HG02588 (cell line): ENCODE results near the gene SHISA5.
"Not testable (repeated sequence)": the region's sequence is repeated elsewhere in the genome, so short reads cannot be mapped to it uniquely, and the experiment has no call there.

Experiments used
- ATAC-seq: cut with Tn5 transposase; IDR thresholded peaks from one replicate; pipeline ENCODE4 v1.9.1; 2021; ENCODE audit warnings: mild to moderate bottlenecking, moderate library complexity; ENCODE audit not compliant: unreplicated experiment

SHISA5 gene

GRCh38 chr3:48478626-48479555 is 25.1 kb downstream of the SHISA5 start:
- no peak for ATAC-seq

- ATAC-seq, result no peak
These were observed 25.9 kb downstream of the SHISA5 start for GRCh38 chr3:48477959-48478520.

GRCh38 chr3:48476426-48477053 is 27.4 kb downstream of the SHISA5 start:
- no peak for ATAC-seq

- ATAC-seq, result no peak
These were observed 28.8 kb downstream of the SHISA5 start for GRCh38 chr3:48475188-48475587.

- no peak for ATAC-seq
These were observed 29.4 kb downstream of the SHISA5 start for GRCh38 chr3:48474619-48475018.

GRCh38 chr3:48474031-48474430 is 29.9 kb downstream of the SHISA5 start:
- ATAC-seq, result not testable (repeated sequence)

- ATAC-seq, result no peak
These were observed 30.4 kb downstream of the SHISA5 start for GRCh38 chr3:48473617-48473952.

GRCh38 chr3:48472923-48473616 is 30.9 kb downstream of the SHISA5 start:
- ATAC-seq, result peak; percentile 84

GRCh38 chr3:48472673-48472922 is 31.4 kb downstream of the SHISA5 start:
- ATAC-seq, result no peak

- no peak for ATAC-seq
These were observed 33.7 kb downstream of the SHISA5 start for GRCh38 chr3:48470286-48470685.

- ATAC-seq, result no peak
These were observed 34.7 kb downstream of the SHISA5 start for GRCh38 chr3:48469046-48469915.

- no peak for ATAC-seq
These were observed 35.6 kb downstream of the SHISA5 start for GRCh38 chr3:48468329-48468731.

GRCh38 chr3:48467473-48468267 is 36.3 kb downstream of the SHISA5 start:
- no peak for ATAC-seq

- no peak for ATAC-seq
These were observed 36.9 kb downstream of the SHISA5 start for GRCh38 chr3:48467110-48467454.

- ATAC-seq, result no peak
These were observed 37.4 kb downstream of the SHISA5 start for GRCh38 chr3:48466386-48467109.

- ATAC-seq, result peak; percentile 81
These were observed 38.2 kb downstream of the SHISA5 start for GRCh38 chr3:48465531-48466378.

GRCh38 chr3:48465237-48465530 is 38.8 kb downstream of the SHISA5 start:
- ATAC-seq, result no peak

GRCh38 chr3:48464713-48465221 is 39.2 kb downstream of the SHISA5 start:
- no peak for ATAC-seq
